NCI-H226 (cell line): ENCODE measurements around the gene ZNF683.
"Not testable (repeated sequence)": the region's sequence is repeated elsewhere in the genome, so short reads cannot be mapped to it uniquely, and the experiment has no call there.

ENCODE experiments used
- DNase-seq: peaks from one replicate; pipeline ENCODE4 v3.0.0-alpha.2; 2015

ZNF683 gene

DNA sequence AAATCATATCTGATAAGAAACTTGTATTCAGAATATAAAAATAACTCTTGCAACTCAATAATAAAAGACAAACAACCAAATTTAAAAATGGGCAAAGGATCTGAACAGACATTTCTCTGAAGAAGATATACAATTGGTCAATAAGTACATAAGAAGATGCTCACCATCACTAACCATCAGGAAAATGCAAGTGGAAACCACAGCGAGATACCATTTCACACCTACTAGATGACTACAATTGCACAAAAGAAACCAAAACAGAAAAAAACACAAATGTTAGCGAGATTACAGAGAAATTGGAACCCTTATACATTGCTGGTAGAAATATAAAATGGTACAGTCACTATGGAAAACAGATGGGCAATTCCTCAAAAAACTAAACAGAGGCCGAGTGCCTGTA lies 11.5 kb upstream of the ZNF683 start:
- DNase-seq, result no peak

GRCh38 chr1:26378879-26379251 lies 6.3 kb upstream of the ZNF683 start:
- no peak for DNase-seq

- peak; percentile 98 for DNase-seq
These were observed 5.7 kb upstream of the ZNF683 start for GRCh38 chr1:26378088-26378878.

- DNase-seq, result no peak
These were observed 3.5 kb upstream of the ZNF683 start for GRCh38 chr1:26376050-26376449.

DNA sequence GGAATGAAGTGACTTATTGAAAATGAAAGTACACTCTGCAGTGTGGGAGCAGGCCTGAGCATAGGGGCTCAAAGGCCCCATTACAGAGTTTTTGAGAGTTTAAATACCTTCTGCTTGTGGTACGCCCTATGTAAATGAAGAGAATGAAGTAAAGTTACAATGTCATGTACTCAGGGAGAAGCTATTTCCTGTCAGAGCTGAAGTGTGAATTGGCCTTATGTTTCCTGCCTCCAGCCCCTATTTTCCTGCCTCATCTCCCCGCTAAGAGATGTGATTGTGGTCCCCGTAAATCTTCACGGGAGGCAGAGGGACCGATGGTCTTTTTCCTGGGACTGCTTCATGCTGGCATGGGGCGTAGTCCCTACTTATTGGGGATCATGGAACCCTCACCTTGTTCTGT lies 2.5 kb upstream of the ZNF683 start:
- no peak for DNase-seq

DNA sequence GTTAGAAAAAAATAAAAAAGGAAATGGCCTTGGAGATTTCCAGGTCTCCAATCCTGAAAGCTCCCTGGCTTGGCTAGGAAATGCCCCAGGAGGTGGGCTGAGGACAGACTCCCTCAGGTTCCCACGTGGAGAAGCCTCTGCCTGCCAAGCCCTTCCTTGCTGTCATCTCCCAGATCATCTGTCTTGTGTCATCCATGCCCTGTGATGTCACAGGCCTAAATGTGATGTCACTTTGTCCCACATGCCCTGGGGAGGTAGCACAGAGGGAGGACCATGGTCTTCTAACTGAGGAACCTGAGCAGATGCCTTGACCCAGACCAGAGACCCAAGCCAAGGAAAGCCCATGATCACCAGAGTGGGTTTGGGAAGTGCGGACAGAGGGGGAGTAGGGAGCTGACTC lies 1.8 kb upstream of the ZNF683 start:
- DNase-seq, result not testable (repeated sequence)

DNA sequence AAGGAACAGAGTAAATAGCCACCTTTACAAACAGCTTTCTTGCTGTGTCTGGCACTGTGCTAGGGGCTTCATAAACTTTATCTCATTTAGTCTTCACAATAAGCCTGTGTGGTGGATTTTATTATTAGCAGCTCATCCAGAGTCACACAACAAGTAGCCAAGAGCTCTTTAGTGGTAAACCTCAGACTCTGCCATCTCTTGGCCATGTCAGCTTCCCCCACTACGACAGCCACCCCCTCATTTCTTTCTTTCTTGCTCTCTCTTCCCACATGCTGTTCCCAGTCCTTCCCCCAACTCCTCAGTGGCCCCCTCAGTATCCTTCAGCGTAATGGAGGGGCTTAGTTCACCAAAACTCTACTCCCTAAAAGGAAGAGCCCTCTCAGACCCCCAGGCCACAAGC lies 1.2 kb upstream of the ZNF683 start:
- DNase-seq, result no peak

- DNase-seq, result no peak
These were observed 731 bp upstream of the ZNF683 start for GRCh38 chr1:26373281-26373680.

GRCh38 chr1:26372039-26372438 lies 511 bp downstream of the ZNF683 start:
- no peak for DNase-seq

- no peak for DNase-seq
These were observed 1.8 kb downstream of the ZNF683 start for GRCh38 chr1:26370591-26371382.

DNA sequence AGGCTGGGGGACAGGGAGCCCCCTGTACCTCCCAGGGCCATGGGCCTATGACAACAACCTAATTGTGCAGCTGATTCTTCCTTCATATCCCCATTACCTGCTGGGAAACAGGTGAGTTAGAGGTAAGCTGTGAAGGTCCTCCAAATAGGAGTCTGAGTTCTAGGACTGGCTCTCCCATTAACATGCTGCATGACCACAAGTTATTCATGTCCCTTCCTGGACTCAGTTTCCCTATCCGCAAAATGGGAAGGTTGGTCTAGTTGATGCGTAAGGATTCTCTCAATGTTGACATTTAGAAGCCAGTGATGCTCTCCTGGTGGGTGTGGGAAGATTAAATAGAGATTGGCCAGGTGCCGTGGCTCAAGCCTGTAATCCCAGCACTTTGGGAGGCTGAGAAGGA lies 4.1 kb downstream of the ZNF683 start:
- DNase-seq, result no peak

DNA sequence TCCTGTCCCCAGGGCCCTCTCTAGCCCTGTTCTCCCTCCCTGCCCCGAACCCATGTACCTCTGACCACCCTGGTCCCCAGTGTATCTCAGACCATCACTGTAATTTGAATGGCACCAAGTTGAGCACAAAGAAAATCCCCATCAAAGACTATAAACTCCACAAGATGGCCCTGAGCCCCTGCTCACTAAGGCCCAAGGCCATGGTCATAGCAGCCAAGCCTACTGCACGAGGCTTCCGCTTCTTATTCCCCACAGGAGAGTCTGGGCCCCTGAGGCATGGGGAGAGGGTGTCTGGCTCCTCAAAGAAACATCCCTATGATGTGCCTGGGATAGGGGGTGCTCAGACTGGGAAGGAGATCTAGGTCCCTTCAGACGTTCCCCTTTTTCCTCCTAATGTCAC lies 4.5 kb downstream of the ZNF683 start:
- DNase-seq, result no peak

DNA sequence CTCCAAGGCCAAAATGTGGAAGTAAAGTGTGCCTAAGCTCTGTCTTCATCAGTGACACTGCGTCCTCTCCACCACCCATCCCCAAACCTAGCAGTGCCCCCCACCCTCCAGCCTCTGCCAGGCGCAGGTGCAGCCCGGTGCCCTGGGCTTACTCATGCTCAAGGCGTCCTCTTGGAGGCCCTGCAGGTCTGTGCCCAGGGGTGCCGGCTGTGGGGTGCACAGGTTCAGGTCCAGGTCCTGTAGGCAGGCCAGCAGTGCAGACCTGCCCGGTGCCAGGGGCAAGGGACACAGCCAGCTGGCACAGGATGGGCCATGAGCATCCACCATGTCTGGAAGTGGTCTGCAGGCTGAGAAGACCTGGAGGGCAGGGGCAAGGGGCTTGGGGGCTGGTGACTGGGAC lies 5.1 kb downstream of the ZNF683 start:
- DNase-seq, result no peak

- no peak for DNase-seq
These were observed 7.6 kb downstream of the ZNF683 start for GRCh38 chr1:26364956-26365355.

- peak; percentile 57 for DNase-seq
These were observed 8.8 kb downstream of the ZNF683 start for GRCh38 chr1:26363549-26364448.

GRCh38 chr1:26362331-26362730 lies 10.2 kb downstream of the ZNF683 start:
- DNase-seq, result no peak

- DNase-seq, result no peak
These were observed 10.9 kb downstream of the ZNF683 start for GRCh38 chr1:26361605-26362122.

GRCh38 chr1:26360807-26361604 lies 11.5 kb downstream of the ZNF683 start:
- no peak for DNase-seq

DNA sequence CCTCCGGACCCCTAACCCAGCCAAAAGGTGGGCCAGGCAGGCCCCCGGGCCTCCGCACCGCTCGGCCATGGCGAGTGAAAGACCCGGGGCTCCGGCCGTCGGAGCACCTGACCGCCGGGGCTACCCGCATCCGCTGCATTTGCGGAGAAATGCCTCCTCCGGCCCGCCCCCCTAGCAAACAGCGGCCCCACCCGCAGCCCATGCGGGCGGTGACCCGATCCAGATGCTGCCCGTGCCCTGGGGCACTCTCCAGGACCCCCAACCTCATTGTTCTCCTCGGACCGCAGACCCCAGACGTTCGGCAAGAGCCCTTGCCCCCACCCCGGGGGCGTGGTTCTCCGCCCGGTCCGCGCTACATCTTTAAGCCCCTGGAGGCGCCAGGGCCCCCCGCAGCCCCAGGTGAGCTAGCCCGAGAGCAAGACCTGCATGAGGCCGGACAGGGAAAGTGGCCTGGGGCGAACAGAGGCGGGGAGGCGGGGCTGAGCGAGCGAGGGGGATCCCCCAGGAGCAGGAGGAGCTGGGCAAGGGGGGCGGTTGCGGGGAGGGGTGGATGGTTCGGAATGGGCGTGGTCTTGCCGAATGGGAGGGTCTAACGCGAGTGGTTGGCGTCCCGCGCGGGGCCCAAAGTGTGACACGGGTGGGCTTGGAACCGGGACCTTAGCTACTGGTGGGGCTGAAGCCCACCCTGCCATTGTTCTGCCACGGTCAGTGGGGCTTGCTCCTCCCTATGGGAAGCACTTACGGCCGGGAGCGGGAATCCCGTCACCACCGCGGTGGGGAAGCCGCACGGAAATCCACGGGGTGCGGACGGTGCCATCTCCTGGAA lies 12.4 kb downstream of the ZNF683 start:
- DNase-seq, result no peak

GRCh38 chr1:26358411-26359384 lies 13.9 kb downstream of the ZNF683 start:
- no peak for DNase-seq
